ENCODE measurements around the gene ZNF18.
"Not testable (repeated sequence)": the region's sequence is repeated elsewhere in the genome, so short reads cannot be mapped to it uniquely, and the experiment has no call there.

The ZNF18 gene

GRCh38 chr17:11986179-11986941 is 10.9 kb downstream of the ZNF18 start:
- no peak for DNase-seq

- no peak for DNase-seq
Observed at GRCh38 chr17:11981862-11982261, 15.4 kb downstream of the ZNF18 start.

- no peak for DNase-seq
Observed at GRCh38 chr17:11980813-11981212, 16.5 kb downstream of the ZNF18 start.

GRCh38 chr17:11979795-11980194 is 17.5 kb downstream of the ZNF18 start:
- no peak for DNase-seq

- not testable (repeated sequence) for DNase-seq
Observed at GRCh38 chr17:11972741-11973140, 24.5 kb downstream of the ZNF18 start.

GRCh38 chr17:11969565-11969964 is 27.7 kb downstream of the ZNF18 start:
- DNase-seq = no peak

- no peak for DNase-seq
Observed at GRCh38 chr17:11954936-11955335, 42.3 kb downstream of the ZNF18 start.

GRCh38 chr17:11953924-11954323 is 43.4 kb downstream of the ZNF18 start:
- no peak for DNase-seq

- no peak for DNase-seq
Observed at GRCh38 chr17:11952610-11953009, 44.7 kb downstream of the ZNF18 start.

- no peak for DNase-seq
Observed at GRCh38 chr17:11950771-11951519, 46.3 kb downstream of the ZNF18 start.

GRCh38 chr17:11949571-11949970 is 47.7 kb downstream of the ZNF18 start:
- not testable (repeated sequence) for DNase-seq

GRCh38 chr17:11948789-11949188 is 48.5 kb downstream of the ZNF18 start:
- DNase-seq = no peak

GRCh38 chr17:11944587-11944986 is 52.7 kb downstream of the ZNF18 start:
- no peak for DNase-seq

- DNase-seq = no peak
Observed at GRCh38 chr17:11943759-11944347, 53.4 kb downstream of the ZNF18 start.

GRCh38 chr17:11943086-11943485 is 54.2 kb downstream of the ZNF18 start:
- DNase-seq = not testable (repeated sequence)

- DNase-seq = no peak
Observed at GRCh38 chr17:11940904-11941303, 56.4 kb downstream of the ZNF18 start.

- DNase-seq = no peak
Observed at GRCh38 chr17:11935734-11936406, 61.4 kb downstream of the ZNF18 start.

GRCh38 chr17:11932337-11932898 is 64.9 kb downstream of the ZNF18 start:
- no peak for DNase-seq

GRCh38 chr17:11928436-11928835 is 68.8 kb downstream of the ZNF18 start:
- no peak for DNase-seq
